OCI-LY7 (cell line): ENCODE data around the gene NRIP1.

Experiments used
- EZH2phosphoT487 ChIP-seq: fragments of 200-600 bp; sonication (generic); IDR thresholded peaks from 2 replicates; pipeline ENCODE4 v1.6.1; 2018; ENCODE audit warnings: low read depth, borderline replicate concordance, mild to moderate bottlenecking, mixed run types, antibody characterized with exemption, low read length, moderate library complexity, mixed read lengths
- TF ChIP-seq, protein P1 (sequence below): fragments of 200-600 bp; sonication (generic); conservative IDR thresholded peaks from 2 replicates; pipeline ENCODE4 v1.5.1; 2014; ENCODE audit warnings: mild to moderate bottlenecking, antibody characterized with exemption, low read length, moderate library complexity, mixed read lengths

DNA sequence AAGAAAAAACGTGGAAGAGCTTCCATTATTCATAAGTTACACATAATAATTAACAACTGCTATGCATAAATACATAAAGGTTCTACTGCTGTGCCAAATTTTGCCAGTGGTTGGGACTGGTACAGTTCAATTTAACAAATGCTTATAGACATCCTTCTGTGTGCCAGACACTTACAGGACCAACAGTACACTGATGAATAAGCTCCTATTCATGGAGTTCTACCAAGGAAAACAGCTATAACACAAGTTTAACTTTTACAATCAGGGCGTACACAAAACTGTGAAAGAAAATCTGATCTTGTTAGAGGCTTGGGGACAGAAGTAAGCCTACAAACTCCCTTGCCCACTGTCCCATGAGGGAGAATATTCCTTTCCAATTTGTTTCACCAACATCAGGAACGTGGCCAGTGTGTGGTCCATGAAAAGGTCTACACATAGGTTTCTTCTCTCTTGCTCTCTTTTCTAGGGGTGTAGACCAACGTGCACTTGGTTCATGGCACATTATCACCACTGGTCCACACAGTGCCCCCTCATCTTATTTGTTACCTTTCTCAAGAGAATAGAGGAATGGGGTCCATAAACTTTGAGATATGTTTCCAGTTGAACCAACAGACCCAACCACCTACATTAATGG lies 10.1 kb downstream of the NRIP1 start:
- TF ChIP-seq, protein P1, sequence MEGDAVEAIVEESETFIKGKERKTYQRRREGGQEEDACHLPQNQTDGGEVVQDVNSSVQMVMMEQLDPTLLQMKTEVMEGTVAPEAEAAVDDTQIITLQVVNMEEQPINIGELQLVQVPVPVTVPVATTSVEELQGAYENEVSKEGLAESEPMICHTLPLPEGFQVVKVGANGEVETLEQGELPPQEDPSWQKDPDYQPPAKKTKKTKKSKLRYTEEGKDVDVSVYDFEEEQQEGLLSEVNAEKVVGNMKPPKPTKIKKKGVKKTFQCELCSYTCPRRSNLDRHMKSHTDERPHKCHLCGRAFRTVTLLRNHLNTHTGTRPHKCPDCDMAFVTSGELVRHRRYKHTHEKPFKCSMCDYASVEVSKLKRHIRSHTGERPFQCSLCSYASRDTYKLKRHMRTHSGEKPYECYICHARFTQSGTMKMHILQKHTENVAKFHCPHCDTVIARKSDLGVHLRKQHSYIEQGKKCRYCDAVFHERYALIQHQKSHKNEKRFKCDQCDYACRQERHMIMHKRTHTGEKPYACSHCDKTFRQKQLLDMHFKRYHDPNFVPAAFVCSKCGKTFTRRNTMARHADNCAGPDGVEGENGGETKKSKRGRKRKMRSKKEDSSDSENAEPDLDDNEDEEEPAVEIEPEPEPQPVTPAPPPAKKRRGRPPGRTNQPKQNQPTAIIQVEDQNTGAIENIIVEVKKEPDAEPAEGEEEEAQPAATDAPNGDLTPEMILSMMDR = no peak
- no peak for TF ChIP-seq EZH2phosphoT487
